Gastroesophageal sphincter (tissue), 4 donors: ENCODE data around the gene NRXN3. TPM values are rescaled to one million over a fixed set of nuclear protein-coding genes. Genes with fewer than 3 reads are reported as not detected.

Source experiments
- ATAC-seq: fragments of 150-250 bp; one replicate; pipeline ENCODE4 v1.9.1; 2016; ENCODE audit warnings: mild to moderate bottlenecking, moderate library complexity
- H3K27ac ChIP-seq, 4 donors: fragments of 200-600 bp; sonication (generic) in 3 of 4; 1 replicate in 3 of 4; 2 replicates in 1 of 4; pipeline ENCODE4 v1.5.1; 2016 to 2019
- H3K27me3 ChIP-seq: fragments of 200-600 bp; sonication (generic); one replicate; pipeline ENCODE4 v1.5.1; 2019
- H3K36me3 ChIP-seq, 2 donors: fragments of 200-600 bp; sonication (generic); one replicate each; pipeline ENCODE4 v1.5.1; 2019; ENCODE audit warnings: control low read depth in 1 of 2
- H3K4me1 ChIP-seq, 3 donors: fragments of 200-600 bp; sonication (generic); 1 replicate in 2 of 3; 2 replicates in 1 of 3; pipeline ENCODE4 v1.5.1; 2016 to 2019; ENCODE audit warnings: control low read depth in 2 of 3
- H3K4me3 ChIP-seq, 2 donors: fragments of 200-600 bp; sonication (generic); one replicate each; pipeline ENCODE4 v1.5.1; 2019; ENCODE audit warnings: mild to moderate bottlenecking in 1 of 2, moderate library complexity in 1 of 2
- H3K9me3 ChIP-seq, 3 donors: fragments of 200-600 bp; sonication (generic); one replicate each; pipeline ENCODE4 v1.5.1; 2017 to 2019; ENCODE audit warnings: control low read depth in 2 of 3
- EP300 ChIP-seq: sonication (generic); formaldehyde crosslinking; IDR thresholded peaks from one replicate; pipeline ENCODE4 v1.6.1; 2017; ENCODE audit warnings: antibody characterized with exemption, mild to moderate bottlenecking
- POLR2A ChIP-seq, 2 donors: fragments of 450-650 bp; IDR thresholded peaks; one replicate each; pipeline ENCODE4 v1.6.1; 2017; ENCODE audit warnings: antibody characterized with exemption in 2 of 2, mild to moderate bottlenecking in 2 of 2, moderate library complexity in 1 of 2
- POLR2AphosphoS5 ChIP-seq: sonication (generic); formaldehyde crosslinking; IDR thresholded peaks from one replicate; pipeline ENCODE4 v1.6.1; 2017; ENCODE audit warnings: antibody characterized with exemption
- WGBS, 2 donors: methylation state at CpG; one replicate each; pipeline ENCODE4 v1.1.5; 2018; ENCODE audit warnings: low coverage in 1 of 2; 5-methylcytosine and 5-hydroxymethylcytosine counted together
- total RNA-seq, 4 donors: library from RNA; depleted of rRNA; stranded (reverse); fragments of >200 nt; gene quantifications; one replicate each; pipeline ENCODE4 v1.1.0, GENCODE V29; 2016
- TF ChIP-seq, protein P1 (sequence below), 4 experiments: fragments of 200-600 bp in 2 of 4; fragments of 450-650 bp in 2 of 4; sonication (generic) in 1 of 4; IDR thresholded peaks; one replicate each; pipeline ENCODE4 v1.5.1; 2017 to 2019; ENCODE audit warnings: antibody characterized with exemption in 4 of 4, mild to moderate bottlenecking in 2 of 4, moderate library complexity in 2 of 4

The NRXN3 gene
- total RNA-seq, 4 donors from 2014 or later, result 74.2 to 192 (median 98.2) TPM

DNA sequence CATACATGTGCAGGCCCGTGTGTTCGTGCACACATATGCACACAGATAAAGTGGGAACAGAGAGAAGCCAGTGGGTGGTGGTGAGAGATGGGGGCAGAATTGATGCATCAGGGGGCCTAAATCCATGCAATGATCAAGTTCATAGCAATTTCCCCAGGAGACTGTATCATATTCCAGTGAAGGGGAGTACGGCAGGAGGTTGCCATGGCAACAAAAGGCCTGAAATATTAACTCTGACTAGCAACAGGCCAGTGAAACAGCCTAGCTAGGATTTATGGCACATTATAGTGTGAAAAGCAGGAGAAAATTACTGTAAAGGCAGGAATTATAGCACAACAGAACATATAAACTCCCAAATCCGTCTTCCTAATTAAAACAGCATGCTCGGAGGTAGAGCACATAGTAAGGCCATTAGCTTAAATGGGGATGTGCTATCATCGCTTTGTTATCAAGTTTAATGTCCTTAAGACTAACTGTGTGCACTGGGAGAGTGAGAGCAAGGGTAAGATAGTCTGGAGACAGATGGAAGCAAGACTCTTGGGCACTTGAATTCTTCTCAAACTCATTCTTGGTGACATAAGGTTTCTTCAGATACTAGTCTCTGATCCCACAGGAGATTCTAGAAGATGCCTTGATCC, 1234.8 kb downstream of the NRXN3 start:
- H3K4me3 ChIP-seq, result no peak overlapping the region
- no peaks in the 10 kb centered on the region for H3K36me3 ChIP-seq
- H3K9me3 ChIP-seq, result no peaks in the 10 kb centered on the region
- ATAC-seq, result no peak
- TF ChIP-seq, protein P1, sequence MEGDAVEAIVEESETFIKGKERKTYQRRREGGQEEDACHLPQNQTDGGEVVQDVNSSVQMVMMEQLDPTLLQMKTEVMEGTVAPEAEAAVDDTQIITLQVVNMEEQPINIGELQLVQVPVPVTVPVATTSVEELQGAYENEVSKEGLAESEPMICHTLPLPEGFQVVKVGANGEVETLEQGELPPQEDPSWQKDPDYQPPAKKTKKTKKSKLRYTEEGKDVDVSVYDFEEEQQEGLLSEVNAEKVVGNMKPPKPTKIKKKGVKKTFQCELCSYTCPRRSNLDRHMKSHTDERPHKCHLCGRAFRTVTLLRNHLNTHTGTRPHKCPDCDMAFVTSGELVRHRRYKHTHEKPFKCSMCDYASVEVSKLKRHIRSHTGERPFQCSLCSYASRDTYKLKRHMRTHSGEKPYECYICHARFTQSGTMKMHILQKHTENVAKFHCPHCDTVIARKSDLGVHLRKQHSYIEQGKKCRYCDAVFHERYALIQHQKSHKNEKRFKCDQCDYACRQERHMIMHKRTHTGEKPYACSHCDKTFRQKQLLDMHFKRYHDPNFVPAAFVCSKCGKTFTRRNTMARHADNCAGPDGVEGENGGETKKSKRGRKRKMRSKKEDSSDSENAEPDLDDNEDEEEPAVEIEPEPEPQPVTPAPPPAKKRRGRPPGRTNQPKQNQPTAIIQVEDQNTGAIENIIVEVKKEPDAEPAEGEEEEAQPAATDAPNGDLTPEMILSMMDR (IDR thresholded peaks at IDR 0.05), result no peak
- TF ChIP-seq POLR2A (IDR thresholded peaks at IDR 0.05) (no peak), EP300 (no peak), POLR2AphosphoS5 (no peak)
- H3K4me1 ChIP-seq, result peaks cover 0 to 37% (median 0%) of the 10 kb centered on the region in 3 donors
- no peaks in the 10 kb centered on the region for H3K27me3 ChIP-seq
- WGBS, 2 donors, result 74 to 77% methylated on average over 6 of the region's 6 CpGs
- H3K27ac ChIP-seq, result no peak overlapping the region

DNA sequence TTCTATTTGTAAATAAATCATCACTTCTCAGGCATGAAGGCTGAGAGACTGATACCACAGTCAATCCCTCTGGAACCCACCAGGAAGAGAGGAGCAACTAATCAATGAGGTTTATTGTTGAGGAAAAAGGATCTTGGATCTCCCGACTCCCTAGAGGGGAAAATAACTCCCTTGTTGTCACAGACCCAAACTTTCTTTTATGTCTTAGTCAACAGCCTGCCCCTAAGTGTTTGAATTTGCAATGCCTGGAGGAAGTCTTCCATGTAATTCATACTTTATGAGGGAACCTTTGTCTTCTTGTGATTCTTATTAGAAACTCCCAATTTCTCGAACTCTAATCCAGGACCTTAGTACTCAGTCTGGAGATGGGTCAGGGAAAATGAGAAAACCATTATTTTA, 1235.3 kb downstream of the NRXN3 start:
- ATAC-seq, result no peak
- 67 to 73% methylated on average over 1 to 2 of the region's 2 CpGs for WGBS, 2 donors
- no peaks in the 10 kb centered on the region for H3K27me3 ChIP-seq
- no peak overlapping the region for H3K4me3 ChIP-seq
- H3K4me1 ChIP-seq, result peaks cover 0 to 37% (median 0%) of the 10 kb centered on the region in 3 donors
- no peaks in the 10 kb centered on the region for H3K36me3 ChIP-seq
- H3K27ac ChIP-seq, result no peak overlapping the region
- TF ChIP-seq POLR2AphosphoS5 (no peak), EP300 (no peak), POLR2A (IDR thresholded peaks at IDR 0.05) (no peak)
- TF ChIP-seq, protein P1 (IDR thresholded peaks at IDR 0.05), result no peak
- H3K9me3 ChIP-seq, result no peaks in the 10 kb centered on the region

DNA sequence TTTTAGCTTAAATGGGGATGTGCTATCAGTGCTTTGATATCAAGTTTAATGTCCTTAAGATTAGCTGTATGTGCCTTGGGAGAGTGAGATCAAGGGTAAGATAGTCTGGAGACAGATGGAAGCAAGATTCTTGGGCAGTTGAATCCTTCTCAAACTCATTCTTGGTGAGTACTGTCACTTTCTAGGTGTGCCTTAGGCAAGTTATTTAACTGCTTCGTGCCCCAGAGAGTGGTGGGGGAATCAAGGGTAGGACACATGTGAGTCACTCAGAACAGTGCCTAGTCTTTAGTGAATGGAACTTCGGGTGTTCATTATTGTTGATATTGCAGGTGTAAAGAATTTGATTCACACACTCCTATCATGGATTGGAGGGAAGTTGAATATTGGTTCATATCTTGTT, 1237.4 kb downstream of the NRXN3 start:
- H3K27ac ChIP-seq, result no peak overlapping the region
- 60 to 74% methylated on average over 2 of the region's 2 CpGs for WGBS, 2 donors
- H3K4me3 ChIP-seq, result no peak overlapping the region
- H3K36me3 ChIP-seq, result no peaks in the 10 kb centered on the region
- ATAC-seq, result no peak
- no peaks in the 10 kb centered on the region for H3K27me3 ChIP-seq
- no peak for TF ChIP-seq POLR2AphosphoS5
- TF ChIP-seq, protein P1 (IDR thresholded peaks at IDR 0.05), result no peak
- no peak for TF ChIP-seq POLR2A (IDR thresholded peaks at IDR 0.05)
- H3K9me3 ChIP-seq, result no peaks in the 10 kb centered on the region
- H3K4me1 ChIP-seq, result peaks cover 0 to 25% (median 0%) of the 10 kb centered on the region in 3 donors

DNA sequence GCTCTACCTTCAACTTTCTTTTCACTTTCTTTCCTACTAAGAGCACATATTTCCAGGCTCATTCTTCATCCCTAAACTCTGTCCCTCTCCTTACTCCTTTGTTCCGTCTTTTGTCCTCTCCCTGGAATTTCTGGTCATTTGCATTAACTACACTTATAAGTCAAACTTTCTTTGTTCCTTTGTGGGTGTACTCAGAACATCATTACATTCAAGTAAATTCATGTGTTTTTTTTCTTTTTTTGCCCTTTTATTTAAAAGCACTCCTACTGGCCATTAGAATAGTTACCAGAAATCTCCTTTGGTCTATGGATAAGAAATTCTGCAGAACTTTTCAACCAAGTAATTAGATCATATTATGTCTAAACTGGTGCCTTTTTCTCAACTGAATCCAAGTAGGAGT, 1238.5 kb downstream of the NRXN3 start:
- no peak overlapping the region for H3K27ac ChIP-seq
- TF ChIP-seq, protein P1 (IDR thresholded peaks at IDR 0.05), result peak in 1 of 4 experiments; percentile 15
- TF ChIP-seq POLR2AphosphoS5, result no peak
- no peaks in the 10 kb centered on the region for H3K36me3 ChIP-seq
- H3K4me3 ChIP-seq, result no peak overlapping the region
- 64 to 67% methylated on average over 1 of the region's 1 CpG for WGBS, 2 donors
- H3K9me3 ChIP-seq, result no peaks in the 10 kb centered on the region
- H3K4me1 ChIP-seq, result peaks cover 0 to 25% (median 0%) of the 10 kb centered on the region in 3 donors
- H3K27me3 ChIP-seq, result no peaks in the 10 kb centered on the region
- no peak for ATAC-seq

DNA sequence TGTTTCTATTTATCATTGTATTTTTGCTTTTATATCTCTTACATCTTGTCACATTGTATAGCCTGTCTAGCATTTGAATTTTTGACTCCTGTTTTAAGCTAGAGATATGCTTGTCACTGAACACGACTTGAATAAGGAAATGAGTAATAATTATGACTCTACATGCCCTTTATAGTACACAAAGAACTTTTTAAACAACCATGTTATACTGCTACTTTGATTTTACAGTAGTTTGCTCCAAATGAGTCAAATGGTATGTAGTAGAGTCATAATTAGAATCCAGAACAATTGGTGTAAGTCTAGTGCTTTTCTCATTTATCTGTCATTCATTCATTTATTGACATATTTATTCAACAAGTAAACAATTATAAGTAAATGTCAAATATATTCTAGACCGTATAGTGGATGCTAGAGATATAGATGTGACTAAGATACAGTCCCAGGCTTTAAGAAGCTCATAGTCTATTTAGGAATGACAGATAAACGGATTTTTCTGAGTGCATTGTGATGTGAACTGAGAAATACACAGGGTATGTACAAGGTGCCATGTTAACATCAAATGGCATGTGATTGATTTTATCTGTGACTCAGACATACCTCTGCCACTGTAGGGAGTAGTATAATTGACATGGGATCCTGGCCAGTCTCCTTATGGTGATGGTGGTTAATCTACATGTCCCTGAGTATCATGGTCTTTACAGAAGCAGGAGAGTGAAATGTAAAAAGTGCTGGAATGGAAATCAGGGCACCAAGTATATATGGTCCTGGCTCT, 1241.4 kb downstream of the NRXN3 start:
- WGBS, 2 donors, result 54 to 67% methylated on average over 3 of the region's 3 CpGs
- H3K4me3 ChIP-seq, result no peak overlapping the region
- no peak for ATAC-seq
- H3K27me3 ChIP-seq, result no peaks in the 10 kb centered on the region
- peaks cover 0 to 23% (median 0%) of the 10 kb centered on the region in 3 donors for H3K4me1 ChIP-seq
- no peaks in the 10 kb centered on the region for H3K36me3 ChIP-seq
- no peak for TF ChIP-seq POLR2A (IDR thresholded peaks at IDR 0.05)
- no peak for TF ChIP-seq EP300
- TF ChIP-seq, protein P1 (IDR thresholded peaks at IDR 0.05), result no peak
- TF ChIP-seq POLR2AphosphoS5, result no peak
- no peaks in the 10 kb centered on the region for H3K9me3 ChIP-seq
- no peak overlapping the region for H3K27ac ChIP-seq
